Measurements from ENCODE around the gene R3HDM2.
"Not testable (repeated sequence)": the region's sequence is repeated elsewhere in the genome, so short reads cannot be mapped to it uniquely, and the experiment has no call there.

R3HDM2 gene

DNA sequence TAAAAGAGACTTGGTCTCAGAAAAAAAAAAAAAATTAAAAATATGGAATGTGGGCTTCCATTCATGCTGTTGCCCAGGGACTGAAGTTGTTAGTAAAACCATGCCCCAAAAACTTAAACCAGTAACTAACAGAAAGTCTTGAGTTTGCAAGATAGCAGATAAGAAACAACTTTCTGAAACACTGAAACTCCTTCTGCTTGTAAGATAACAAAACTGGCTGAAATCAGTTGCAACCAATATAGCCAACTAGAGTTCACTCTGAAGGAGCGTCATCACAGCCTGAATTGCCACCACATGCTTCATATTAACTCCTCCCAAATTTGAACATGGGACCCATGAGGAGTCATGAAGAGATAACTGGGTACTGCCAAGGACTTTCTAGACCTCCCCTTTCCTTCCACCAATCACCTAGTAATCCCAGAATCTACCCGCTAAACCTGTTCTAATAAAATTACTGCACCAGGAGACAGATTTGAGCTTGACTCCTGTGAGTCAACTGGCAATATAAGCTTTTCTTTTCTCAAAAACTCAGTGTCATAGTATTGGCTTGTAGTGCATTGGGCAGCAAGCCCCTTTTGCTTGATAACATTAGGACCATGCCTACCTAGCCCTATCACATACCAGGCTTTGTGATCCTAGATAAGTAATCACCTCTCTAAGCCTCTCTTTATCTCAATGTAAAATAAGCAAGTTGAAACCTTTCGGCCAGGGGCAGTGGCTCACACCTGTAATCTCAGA is 53.6 kb downstream of the R3HDM2 start:
- DNase-seq (ENCODE audit: low read depth in 2 of 2): no peak

DNA sequence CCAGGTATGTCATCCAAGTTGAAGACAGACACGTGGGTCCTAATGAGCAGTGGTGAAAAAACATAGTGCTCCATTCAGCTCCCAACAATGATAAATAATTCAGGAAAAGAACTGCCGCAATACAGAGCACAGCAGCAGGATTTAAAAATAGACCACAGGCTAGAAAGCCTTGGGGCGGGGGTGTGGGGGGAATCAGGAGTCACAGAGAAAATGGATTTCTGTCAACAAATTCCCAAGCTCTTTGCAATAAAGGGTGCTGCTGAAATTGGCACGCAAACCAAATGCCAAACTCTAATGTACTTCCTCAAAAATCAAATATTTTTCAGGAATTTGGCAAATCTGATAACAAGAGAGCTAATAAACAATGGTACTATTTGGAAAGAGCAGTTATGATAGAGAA is 58.6 kb downstream of the R3HDM2 start:
- DNase-seq (ENCODE audit: low read depth in 2 of 2): no peak

DNA sequence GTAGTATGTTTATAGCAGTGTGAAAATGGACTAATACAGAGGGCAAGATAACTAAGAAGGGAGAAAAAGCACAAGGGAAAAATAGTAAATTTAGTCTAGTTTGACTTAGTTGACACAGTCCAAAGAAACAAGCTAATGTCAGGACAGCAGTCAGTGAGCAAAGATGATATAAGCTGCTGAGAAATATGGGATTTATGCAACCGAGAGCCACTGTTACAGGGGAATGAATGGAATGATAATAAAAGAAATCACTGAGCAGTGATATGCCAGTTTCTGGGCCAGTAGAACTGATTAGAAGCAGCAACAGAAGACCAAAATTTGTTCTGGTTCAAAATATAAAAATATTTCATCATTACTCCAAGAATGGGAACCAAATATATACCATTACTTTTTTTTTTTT is 60.1 kb downstream of the R3HDM2 start:
- DNase-seq (ENCODE audit: low read depth in 2 of 2): no peak

- no peak for DNase-seq (ENCODE audit: low read depth in 2 of 2)
Observed at GRCh38 chr12:57370072-57370471, 60.8 kb downstream of the R3HDM2 start.

DNA sequence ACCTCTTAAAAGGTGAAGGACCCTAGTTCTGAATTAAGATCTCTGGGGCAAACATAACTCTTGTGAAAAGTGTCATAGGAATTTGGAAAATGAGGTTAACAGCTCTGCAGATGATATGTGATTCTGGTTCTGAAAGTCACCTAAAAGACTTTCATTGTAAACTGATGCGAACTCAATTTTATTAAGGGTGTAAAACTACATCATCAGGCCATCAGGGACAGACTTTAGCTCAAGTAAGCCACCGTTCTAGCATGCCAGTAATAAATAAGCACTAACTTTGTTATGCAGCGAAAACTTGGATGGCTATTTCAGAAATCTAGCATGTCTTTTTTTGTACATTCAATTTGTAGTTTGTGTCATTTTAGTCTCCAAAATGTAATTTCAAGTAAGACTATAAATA is 61.6 kb downstream of the R3HDM2 start:
- DNase-seq (ENCODE audit: low read depth in 2 of 2): no peak

- no peak for DNase-seq (ENCODE audit: low read depth in 2 of 2)
Observed at GRCh38 chr12:57368349-57369095, 62.3 kb downstream of the R3HDM2 start.

- no peak for DNase-seq (ENCODE audit: low read depth in 2 of 2)
Observed at GRCh38 chr12:57367121-57367520, 63.7 kb downstream of the R3HDM2 start.

- no peak for DNase-seq (ENCODE audit: low read depth in 2 of 2)
Observed at GRCh38 chr12:57366315-57366714, 64.5 kb downstream of the R3HDM2 start.

- not testable (repeated sequence) for DNase-seq (ENCODE audit: low read depth in 2 of 2)
Observed at GRCh38 chr12:57364156-57364555, 66.7 kb downstream of the R3HDM2 start.

GRCh38 chr12:57360468-57360867 is 70.4 kb downstream of the R3HDM2 start:
- no peak for DNase-seq (ENCODE audit: low read depth in 2 of 2)

DNA sequence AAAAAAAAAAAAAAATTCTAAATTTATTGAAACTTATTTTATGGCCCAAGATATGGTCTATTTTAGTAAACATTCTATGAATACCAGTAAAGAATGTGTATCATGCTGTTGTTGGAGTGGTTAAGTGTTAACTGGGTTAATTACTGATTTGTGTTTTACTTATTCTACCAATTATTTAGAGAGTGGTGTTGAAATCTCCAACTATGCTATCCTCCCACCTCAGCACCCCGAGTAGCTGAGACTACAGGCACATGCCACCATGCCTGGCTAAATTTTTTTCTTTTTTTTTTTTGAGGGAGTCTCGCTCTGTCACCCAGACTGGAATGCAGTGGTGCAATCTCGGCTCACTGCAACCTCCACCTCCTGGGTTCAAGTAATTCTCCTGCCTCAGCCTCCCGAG is 72.2 kb downstream of the R3HDM2 start:
- no peak for DNase-seq (ENCODE audit: low read depth in 2 of 2)

DNA sequence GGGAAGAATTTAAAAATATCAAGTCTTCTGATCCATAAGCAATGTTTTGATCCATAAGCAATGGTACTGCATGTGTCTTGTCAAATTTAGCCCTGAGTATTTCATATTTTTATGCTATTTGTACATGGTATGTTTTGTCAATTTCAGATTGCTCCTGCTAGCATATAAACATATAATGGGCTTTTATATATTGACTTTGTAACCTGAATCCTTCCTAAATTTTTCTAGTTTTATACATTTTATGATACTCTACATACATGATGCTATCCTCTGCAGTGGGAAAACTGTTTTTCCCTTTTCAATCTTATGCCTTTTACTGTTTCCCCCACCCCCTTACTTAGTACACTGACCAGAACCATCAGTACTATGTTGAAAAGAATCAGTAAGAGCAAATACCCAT is 75.1 kb downstream of the R3HDM2 start:
- DNase-seq (ENCODE audit: low read depth in 2 of 2): no peak

DNA sequence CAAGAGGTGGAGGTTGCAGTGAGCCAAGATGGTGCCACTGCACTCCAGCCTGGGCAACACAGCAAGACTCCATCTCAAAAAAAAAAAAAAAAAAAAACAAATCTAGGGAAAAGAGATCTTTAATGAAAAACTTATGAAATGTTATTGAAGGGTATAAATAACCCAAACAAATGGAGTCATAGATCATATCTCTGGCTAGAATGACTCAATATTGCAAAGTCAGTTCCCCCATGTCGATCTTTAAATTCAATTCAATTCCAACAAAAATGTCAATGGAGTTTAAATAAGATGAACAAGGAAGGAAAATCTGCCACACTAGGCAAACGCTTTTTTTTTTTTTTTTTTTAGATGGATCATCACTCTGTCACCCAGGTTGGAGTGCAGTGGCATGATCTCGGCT is 78.7 kb downstream of the R3HDM2 start:
- no peak for DNase-seq (ENCODE audit: low read depth in 2 of 2)

GRCh38 chr12:57347284-57347683 is 83.6 kb downstream of the R3HDM2 start:
- no peak for DNase-seq (ENCODE audit: low read depth in 2 of 2)

DNA sequence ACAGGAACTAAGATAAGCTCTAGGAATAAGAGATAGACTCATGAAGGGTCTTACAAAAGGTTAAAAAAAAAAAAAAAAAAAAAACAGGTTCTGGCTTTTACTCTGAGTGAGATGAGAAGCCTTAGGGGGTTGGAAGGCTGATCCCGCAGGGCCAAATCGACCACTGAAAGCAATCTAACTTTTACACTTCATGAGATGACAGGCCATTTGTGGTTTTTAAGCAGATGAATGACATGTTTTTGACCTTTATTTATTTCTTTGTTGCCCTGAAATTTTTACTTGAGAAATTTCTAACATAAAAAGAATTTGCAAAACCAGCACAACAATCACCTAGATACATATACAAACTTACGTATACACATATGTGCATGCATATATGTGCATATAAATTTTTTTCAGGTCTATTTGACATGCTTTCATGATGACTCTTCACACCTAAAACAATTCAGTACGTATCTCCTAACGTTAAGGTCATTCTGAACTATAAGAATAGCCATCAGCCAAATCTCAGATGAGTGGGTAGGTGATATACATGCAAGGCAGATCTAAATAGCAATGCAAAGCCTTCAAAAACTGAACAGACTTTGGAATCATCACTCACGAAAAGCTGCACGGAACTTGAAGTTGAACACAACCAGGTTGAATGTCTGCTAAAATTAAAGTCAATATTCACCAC is 87.0 kb downstream of the R3HDM2 start:
- DNase-seq (ENCODE audit: low read depth in 2 of 2): no peak

DNA sequence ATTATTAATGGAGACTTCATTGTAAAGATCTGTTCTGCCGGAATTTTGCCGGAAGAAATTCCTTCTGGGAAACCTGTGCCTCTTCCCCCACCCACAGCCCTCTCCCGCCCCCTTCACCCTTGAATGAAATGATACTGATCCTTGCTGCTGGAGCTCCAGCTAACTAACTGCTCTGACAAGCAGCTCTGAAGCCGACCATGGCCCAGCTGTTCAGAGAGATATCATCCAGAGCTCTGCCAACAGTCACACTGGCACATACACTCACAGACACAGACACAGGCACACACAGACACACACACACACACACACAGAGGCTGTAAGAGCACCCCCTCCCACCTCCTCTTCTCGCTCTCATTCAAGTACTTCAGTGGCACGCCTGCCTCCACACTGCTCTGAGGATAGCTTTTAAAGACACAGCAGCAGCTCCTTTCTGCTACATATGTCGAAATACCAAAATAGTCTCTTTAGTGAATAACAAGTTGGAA is 88.6 kb downstream of the R3HDM2 start:
- no peak for DNase-seq (ENCODE audit: low read depth in 2 of 2)

DNA sequence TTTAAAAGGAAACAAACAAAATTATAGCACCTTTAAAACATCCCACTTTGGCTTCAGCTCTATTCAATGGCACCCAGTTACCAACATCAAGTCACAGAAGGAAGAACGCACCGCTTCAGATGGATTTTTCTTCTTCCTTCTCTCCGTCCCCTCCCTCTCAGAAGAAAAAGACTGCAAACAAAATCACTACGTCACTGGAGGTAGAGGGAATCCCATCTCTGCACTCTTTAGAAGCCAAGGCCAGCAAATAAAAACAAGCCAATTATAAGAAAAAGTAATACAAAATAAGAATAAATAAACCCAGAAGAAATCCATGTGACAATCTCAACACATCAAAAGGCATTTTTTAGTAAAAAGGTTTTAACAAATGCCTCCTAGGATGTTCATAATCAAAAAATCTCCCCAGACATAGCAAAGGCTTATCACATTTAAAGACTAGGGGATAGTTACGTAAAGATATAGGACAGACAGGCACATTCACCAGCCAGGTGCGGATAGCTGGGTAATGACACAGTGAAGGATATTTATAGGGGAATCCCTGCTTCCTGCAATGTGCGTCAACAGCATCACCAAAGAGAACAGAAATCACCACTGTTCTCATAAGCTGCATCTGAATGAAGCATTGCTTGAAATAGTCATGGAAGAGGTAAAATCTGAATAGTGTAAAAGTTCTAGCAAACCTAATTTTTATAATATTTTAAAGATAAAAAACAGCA is 89.4 kb downstream of the R3HDM2 start:
- DNase-seq (ENCODE audit: low read depth in 2 of 2): no peak

DNA sequence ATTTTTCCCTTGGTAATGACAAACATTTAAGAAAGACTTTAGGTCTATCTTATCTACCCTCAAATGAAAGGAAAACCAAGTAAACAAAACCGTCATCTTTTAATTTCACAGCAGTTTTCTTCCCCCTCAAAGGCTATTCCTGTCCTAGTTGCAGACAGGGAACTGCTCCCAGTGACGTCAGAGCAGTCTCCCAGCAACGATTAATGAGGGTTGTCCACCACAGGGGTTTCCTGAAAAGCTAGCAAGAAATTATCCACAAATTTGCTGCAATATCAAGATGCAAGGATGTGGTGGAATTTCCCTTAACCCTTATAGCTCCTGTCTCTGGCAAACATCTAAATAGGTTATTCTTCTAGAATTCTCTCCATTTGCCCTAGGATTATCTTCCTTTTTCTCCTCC is 90.7 kb downstream of the R3HDM2 start:
- no peak for DNase-seq (ENCODE audit: low read depth in 2 of 2)

DNA sequence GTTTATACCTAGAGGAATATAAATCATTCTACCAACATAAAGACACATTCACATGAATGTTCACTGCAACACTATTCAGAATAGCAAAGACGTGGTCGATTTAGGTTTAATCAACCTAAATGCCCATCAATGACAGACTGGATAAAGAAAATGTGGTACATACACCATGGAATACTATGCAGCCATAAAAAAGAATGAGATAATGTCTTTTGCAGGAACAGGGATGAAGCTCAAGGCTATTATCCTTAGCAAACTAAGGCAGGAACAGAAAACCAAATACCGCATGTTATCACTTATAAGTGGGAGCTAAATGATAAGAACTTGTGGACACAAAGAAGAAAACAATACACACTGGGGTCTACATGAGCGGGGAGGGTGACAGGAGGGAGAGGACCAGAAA is 94.5 kb downstream of the R3HDM2 start:
- not testable (repeated sequence) for DNase-seq (ENCODE audit: low read depth in 2 of 2)

GRCh38 chr12:57334219-57334618 is 96.6 kb downstream of the R3HDM2 start:
- DNase-seq (ENCODE audit: low read depth in 2 of 2): no peak

- DNase-seq (ENCODE audit: low read depth in 2 of 2): no peak
Observed at GRCh38 chr12:57332646-57333312, 98.1 kb downstream of the R3HDM2 start.

- no peak for DNase-seq (ENCODE audit: low read depth in 2 of 2)
Observed at GRCh38 chr12:57330992-57331391, 99.9 kb downstream of the R3HDM2 start.

Measured in stimulated activated CD8-positive, alpha-beta memory T cell treated with anti-CD3 and anti-CD28 coated beads, Interleukin-15, amount 100 ng/mL, for 4 hours (primary cell).